HL-60 (cell line): ENCODE measurements around the gene RRM1.
A peak's percentile ranks its signal among the peaks of the same experiment; 100 is the strongest.

Experiments used
- DNase-seq, 2 experiments: peaks; one replicate each; pipeline ENCODE4 v3.0.0-alpha.2; 2010 to 2020; ENCODE audit warnings: low read depth in 1 of 2, low spot score in 1 of 2
- H3K27ac ChIP-seq: fragments of 250-450 bp; sonication (Bioruptor Pico); replicated peaks from 2 replicates; pipeline ENCODE4 v1.5.1; 2020; ENCODE audit warnings: mild to moderate bottlenecking, moderate library complexity
- H3K27me3 ChIP-seq: fragments of 250-450 bp; sonication (Bioruptor Pico); 2 replicates; pipeline ENCODE4 v1.5.1; 2021; ENCODE audit warnings: mild to moderate bottlenecking, moderate library complexity; ENCODE audit not compliant: insufficient read depth, poor library complexity, severe bottlenecking
- H3K4me3 ChIP-seq: replicated peaks from 2 replicates; pipeline ENCODE4 v1.5.1; 2011; ENCODE audit warnings: mild to moderate bottlenecking, control low read depth, low read length; ENCODE audit not compliant: insufficient read depth
- GABPA ChIP-seq: IDR thresholded peaks from 2 replicates; pipeline ENCODE4 v1.6.1; 2012; ENCODE audit warnings: low read depth
- POLR2AphosphoS5 ChIP-seq: IDR thresholded peaks from 2 replicates; pipeline ENCODE4 v1.6.1; 2012; ENCODE audit warnings: low read depth
- REST ChIP-seq: IDR thresholded peaks from 2 replicates; pipeline ENCODE4 v1.6.1; 2012; ENCODE audit warnings: low read depth; ENCODE audit not compliant: insufficient replicate concordance
- SPI1 ChIP-seq: IDR thresholded peaks from 2 replicates; pipeline ENCODE4 v1.6.1; 2012; ENCODE audit warnings: low read depth, mild to moderate bottlenecking, borderline replicate concordance
- TF ChIP-seq, protein P1 (sequence below): IDR thresholded peaks from one replicate; pipeline ENCODE4 v1.5.1; 2011; ENCODE audit warnings: low read length, control low read depth, inconsistent platforms; ENCODE audit not compliant: insufficient read depth

Gene RRM1

DNA sequence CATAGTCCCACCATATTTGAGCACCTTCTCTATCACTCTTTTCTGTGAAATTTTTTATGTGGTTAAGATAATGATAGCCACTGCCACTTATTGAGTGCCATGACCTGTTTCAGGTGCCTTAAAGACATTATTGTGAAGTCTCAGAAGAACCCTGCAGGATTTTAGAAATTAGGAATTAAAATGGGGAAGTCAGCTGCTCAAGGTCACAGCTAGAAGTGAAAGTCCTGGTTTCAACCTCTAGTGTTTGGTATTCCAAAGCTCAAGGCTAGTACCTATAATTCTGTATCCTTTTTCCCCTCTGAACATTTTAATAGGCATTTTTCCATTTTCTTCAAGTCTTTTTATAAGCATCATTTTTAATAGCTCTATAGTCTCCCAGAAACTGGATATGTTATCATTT, 9.0 kb upstream of the RRM1 start:
- Histone ChIP-seq H3K27me3 (no peaks in the 10 kb centered on the region), H3K4me3 (no peak overlapping the region), H3K27ac (no peak overlapping the region)
- no peak for DNase-seq
- TF ChIP-seq REST, result no peak
- TF ChIP-seq, protein P1, sequence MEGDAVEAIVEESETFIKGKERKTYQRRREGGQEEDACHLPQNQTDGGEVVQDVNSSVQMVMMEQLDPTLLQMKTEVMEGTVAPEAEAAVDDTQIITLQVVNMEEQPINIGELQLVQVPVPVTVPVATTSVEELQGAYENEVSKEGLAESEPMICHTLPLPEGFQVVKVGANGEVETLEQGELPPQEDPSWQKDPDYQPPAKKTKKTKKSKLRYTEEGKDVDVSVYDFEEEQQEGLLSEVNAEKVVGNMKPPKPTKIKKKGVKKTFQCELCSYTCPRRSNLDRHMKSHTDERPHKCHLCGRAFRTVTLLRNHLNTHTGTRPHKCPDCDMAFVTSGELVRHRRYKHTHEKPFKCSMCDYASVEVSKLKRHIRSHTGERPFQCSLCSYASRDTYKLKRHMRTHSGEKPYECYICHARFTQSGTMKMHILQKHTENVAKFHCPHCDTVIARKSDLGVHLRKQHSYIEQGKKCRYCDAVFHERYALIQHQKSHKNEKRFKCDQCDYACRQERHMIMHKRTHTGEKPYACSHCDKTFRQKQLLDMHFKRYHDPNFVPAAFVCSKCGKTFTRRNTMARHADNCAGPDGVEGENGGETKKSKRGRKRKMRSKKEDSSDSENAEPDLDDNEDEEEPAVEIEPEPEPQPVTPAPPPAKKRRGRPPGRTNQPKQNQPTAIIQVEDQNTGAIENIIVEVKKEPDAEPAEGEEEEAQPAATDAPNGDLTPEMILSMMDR, result no peak
- TF ChIP-seq POLR2AphosphoS5, result no peak
- TF ChIP-seq GABPA, result no peak
- TF ChIP-seq SPI1, result peak; percentile 89

GRCh38 chr11:4086575-4087353, 7.8 kb upstream of the RRM1 start:
- H3K4me3 ChIP-seq, result no peak overlapping the region
- H3K27ac ChIP-seq, result no peak overlapping the region
- no peak for TF ChIP-seq REST
- peak; percentile 36; the same call in 1 of the 2 replicates for TF ChIP-seq SPI1
- TF ChIP-seq POLR2AphosphoS5, result no peak
- DNase-seq, result no peak
- H3K27me3 ChIP-seq, result no peaks in the 10 kb centered on the region

DNA sequence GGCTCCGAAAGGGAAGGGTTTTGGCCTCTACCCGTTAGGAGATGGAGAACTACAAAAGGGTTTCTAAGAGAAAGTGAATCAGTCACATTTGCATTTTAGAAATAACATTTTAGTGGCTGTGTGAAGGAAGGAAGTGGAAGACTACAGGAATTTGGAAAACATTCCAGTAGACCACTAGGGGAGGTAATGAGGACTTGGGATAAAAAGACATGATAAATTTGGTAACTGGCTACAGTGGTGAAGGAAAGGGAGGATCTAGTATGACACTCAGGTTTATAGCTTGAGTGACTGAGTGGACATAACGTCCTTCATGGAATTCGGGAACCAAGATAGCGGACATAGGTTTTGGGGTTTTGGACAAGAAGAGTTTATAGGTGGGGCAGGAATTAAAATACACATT, 7.0 kb upstream of the RRM1 start:
- no peak for TF ChIP-seq POLR2AphosphoS5
- TF ChIP-seq, protein P1, result no peak
- no peak for TF ChIP-seq REST
- TF ChIP-seq SPI1, result no peak
- TF ChIP-seq GABPA, result no peak
- Histone ChIP-seq H3K27me3 (no peaks in the 10 kb centered on the region), H3K4me3 (no peak overlapping the region), H3K27ac (no peak overlapping the region)
- no peak for DNase-seq
